ENCODE measurements around the gene CSPG5.

The CSPG5 gene

DNA sequence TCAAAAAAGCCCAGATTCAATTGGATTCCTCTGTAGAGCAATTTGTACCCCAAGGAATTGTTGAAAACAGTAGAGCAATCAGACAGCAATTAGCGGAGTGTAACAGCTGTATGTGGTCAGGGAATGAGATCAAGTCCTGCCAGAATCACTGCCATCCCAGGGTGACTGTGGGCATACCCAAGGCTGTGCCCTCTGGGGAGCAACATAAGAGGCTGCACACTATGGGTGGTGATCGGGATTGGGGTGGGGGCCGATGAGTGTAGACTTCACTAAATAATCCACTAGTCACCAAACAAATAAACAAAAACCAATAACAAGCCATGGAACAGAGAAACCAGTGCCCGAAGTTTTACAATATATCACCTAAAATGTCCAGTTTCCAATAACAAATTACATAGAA, 53.0 kb downstream of the CSPG5 start:
- ChIA-PET POLR2A (interaction anchor here (0.5 kb wide), 1 partner anchor 81 kb away, joined by 5 read pairs; no protein-coding TSS in a partner anchor), CTCF (interaction anchor here (1.0 kb wide), 1 partner anchor 463 kb away, joined by 3 read pairs; no protein-coding TSS in a partner anchor)
- TF ChIP-seq, protein P1, sequence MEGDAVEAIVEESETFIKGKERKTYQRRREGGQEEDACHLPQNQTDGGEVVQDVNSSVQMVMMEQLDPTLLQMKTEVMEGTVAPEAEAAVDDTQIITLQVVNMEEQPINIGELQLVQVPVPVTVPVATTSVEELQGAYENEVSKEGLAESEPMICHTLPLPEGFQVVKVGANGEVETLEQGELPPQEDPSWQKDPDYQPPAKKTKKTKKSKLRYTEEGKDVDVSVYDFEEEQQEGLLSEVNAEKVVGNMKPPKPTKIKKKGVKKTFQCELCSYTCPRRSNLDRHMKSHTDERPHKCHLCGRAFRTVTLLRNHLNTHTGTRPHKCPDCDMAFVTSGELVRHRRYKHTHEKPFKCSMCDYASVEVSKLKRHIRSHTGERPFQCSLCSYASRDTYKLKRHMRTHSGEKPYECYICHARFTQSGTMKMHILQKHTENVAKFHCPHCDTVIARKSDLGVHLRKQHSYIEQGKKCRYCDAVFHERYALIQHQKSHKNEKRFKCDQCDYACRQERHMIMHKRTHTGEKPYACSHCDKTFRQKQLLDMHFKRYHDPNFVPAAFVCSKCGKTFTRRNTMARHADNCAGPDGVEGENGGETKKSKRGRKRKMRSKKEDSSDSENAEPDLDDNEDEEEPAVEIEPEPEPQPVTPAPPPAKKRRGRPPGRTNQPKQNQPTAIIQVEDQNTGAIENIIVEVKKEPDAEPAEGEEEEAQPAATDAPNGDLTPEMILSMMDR (IDR thresholded peaks at IDR 0.05; ENCODE audit: control extremely low read depth, extremely low read depth, low read depth, missing control alignments): no peak
- DNase-seq (ENCODE audit: extremely low spot score): no peak

DNA sequence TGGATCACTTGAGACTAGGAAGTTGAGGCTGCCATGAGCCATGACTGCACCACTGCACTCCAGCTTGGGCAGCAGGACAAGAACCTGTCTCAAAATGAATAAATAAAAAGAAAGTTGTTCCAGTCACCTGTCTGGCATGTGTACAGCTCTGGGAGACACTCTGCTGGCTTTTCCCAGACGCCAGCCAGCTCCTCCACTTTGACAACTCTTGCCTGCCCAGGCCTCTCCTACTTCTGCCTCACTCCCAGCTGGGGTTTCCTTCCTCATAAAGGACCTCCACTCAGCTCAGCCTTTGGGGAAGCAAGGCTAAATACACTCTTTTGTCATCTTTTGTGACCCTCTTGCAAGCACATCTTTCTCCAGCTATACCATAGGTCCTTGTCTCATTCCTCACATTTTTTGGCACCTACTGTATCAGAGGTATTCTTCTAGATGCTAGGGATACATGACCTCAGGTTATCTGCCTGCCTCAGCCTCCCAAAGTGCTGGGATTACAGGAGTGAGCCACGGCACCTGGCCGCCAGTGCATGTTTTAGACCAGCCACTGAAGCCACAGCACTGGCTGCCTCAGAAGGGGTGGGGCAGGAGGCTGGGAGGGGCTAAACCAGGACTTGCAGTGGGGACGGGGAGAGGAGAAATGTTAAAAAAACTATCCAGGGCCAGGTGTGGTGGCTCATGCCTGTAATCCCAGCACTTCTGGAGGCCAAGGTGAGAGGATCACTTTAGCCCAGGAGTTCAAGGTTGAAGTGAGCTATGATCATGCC, 55.2 kb downstream of the CSPG5 start:
- TF ChIP-seq, protein P1 (IDR thresholded peaks at IDR 0.05; ENCODE audit: control extremely low read depth, extremely low read depth, low read depth, missing control alignments): no peak
- POLR2A ChIA-PET: no interaction called here

DNA sequence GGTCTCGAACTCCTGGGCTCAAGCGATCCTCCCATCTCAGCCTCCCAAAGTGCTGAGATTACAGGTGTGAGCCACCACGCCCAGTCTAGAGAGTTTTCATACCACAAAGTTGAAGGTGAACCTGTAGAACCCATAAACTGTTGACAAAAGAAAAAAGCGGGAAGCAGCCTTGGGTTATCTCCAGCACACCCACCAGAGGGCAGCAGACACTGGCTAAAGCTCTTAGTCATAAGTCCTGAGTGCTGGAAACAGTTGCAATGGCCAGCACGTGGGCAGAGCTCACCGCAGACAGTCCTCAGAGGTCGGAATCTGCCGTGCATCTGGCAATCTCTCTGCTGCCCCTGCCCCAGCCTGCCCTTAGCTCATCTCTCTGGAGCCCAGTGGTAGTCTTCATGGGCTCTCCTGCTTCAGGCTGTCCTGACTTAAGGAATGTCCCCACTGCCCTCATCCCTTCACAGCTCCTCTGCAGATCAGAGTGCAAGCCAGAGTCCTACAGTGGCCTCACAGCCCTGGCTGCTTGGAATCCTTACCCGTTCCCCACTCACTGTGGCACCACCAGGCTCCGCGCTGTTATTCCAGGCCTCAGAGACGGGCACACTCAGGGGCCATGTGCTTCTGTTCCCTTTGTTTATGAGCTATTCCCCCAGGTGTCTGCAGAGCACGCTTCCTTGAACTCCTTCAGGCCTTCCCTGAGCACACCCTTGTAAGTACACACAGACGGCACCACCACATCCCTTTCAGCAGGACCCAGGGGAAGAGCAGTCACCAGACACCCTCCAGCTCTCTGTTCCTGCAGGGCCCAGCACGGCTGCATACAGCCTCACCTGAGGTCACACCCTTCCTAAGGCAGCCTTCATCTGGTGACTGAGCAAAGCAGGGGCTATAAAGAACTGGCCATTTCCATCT, 56.3 kb downstream of the CSPG5 start:
- POLR2A ChIA-PET: interaction anchor here (0.6 kb wide), 1 partner anchor 1148 kb away, joined by 3 read pairs; no protein-coding TSS in a partner anchor
- TF ChIP-seq, protein P1 (IDR thresholded peaks at IDR 0.05; ENCODE audit: control extremely low read depth, extremely low read depth, low read depth, missing control alignments): peak; percentile 91
- peak; percentile 88 for DNase-seq (ENCODE audit: extremely low spot score)
- CTCF ChIA-PET: interaction anchor here (0.6 to 5.0 kb wide), 71 partner anchors 8 to 913 kb away, joined by 3 to 56 read pairs (median 4); partner anchors contain the start of genes ELP6 and SMARCC1

More for the DNA sequence above, 55.2 kb downstream of the CSPG5 start:
- CTCF ChIA-PET: interaction anchor here (0.8 to 5.0 kb wide), 16 partner anchors 10 to 912 kb away, joined by 3 to 56 read pairs (median 6); no protein-coding TSS in a partner anchor
- no peak for DNase-seq (ENCODE audit: extremely low spot score)

DNA sequence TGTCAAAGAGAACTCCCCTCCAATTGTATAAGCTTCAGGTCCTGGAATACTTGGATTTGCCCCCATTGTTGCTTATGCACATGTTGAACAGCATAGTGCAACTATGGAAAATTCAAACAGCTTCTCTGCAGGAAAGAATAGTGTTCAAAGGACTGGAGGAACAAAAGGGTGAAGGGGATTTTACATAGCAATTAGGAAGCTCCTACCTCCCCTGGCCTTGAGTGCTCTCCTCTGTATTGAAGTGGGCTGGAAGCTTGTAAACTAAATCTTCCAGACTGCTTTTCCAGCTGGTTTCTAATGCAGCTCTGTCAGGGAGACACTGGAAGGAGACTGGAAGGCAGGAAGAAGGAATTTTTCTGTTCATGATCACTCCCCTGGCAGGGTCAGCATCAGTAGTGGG, 57.9 kb downstream of the CSPG5 start:
- ChIA-PET CTCF (interaction anchor here (0.9 to 5.0 kb wide), 26 partner anchors 10 to 916 kb away, joined by 3 to 56 read pairs (median 5); no protein-coding TSS in a partner anchor), POLR2A (no interaction called here)
- TF ChIP-seq, protein P1 (IDR thresholded peaks at IDR 0.05; ENCODE audit: control extremely low read depth, extremely low read depth, low read depth, missing control alignments): no peak
- DNase-seq (ENCODE audit: extremely low spot score): no peak

DNA sequence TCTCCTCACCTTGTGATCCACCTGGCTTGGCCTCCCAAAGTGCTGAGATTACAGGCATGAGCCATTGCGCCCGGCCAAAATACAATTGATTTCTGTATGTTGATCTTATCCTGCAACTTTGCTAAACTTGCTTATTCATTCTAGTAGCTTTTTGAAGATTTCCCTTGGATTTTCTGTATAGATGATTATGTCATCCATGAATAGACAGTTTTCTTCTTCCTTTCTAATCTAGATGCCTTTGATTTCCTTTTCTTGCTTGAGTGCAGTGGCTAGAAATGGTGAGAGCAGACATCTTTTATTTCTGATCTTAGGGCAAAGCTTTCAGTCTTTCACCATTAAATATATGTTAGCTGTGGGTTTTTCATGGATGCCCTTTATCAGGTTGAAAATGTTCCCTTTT, 60.7 kb downstream of the CSPG5 start:
- ChIA-PET CTCF (interaction anchor here (4.1 kb wide), 1 partner anchor 97 kb away, joined by 19 read pairs; no protein-coding TSS in a partner anchor), POLR2A (no interaction called here)
- TF ChIP-seq, protein P1 (IDR thresholded peaks at IDR 0.05; ENCODE audit: control extremely low read depth, extremely low read depth, low read depth, missing control alignments): no peak
- no peak for DNase-seq (ENCODE audit: extremely low spot score)

DNA sequence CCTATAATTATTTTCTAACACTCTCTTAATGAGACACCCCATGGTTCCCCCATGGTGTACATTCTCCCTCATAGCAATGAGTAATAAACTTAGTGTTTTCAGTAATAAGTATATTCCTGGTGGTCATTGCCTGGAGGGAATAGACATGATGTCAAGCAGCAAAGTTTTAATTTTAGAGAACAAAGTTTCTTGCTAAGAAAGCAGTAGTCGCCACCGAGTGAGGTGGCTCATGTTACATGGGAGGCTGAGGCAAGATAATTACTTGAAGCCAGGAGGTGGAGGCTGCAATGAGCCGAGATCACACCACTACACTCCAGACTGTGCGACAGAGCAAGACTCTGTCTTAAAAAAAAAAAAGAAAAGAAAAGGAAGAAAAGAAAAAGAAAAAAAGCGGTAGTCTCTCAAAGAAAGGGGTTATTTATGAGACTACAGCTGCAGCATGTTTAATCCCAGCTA, 62.8 kb downstream of the CSPG5 start:
- DNase-seq (ENCODE audit: extremely low spot score): no peak
- POLR2A ChIA-PET: no interaction called here
- CTCF ChIA-PET: interaction anchor here (4.1 kb wide), 1 partner anchor 95 kb away, joined by 19 read pairs; no protein-coding TSS in a partner anchor

More for the DNA sequence above, 62.8 kb downstream of the CSPG5 start:
- TF ChIP-seq, protein P1 (IDR thresholded peaks at IDR 0.05; ENCODE audit: control extremely low read depth, extremely low read depth, low read depth, missing control alignments): no peak

All from GM10248 (cell line).